GM12878 (cell line): Measurements from ENCODE around the gene LCN12. TPM values are rescaled to one million over a fixed set of nuclear protein-coding genes. Genes with fewer than 3 reads are reported as not detected.

Experiments
- ATAC-seq: fragments of 200-7000 bp; cut with Tn5 transposase; 3 replicates; pipeline ENCODE4 v1.9.1; 2020; ENCODE audit warnings: mild to moderate bottlenecking, moderate library complexity
- BruUV-seq: library from RNA; stranded (reverse); fragments of 400-500 nt; replicated peaks from 2 replicates; lab custom pipeline; 2021; lab: Mats Ljungman, UMichigan
- CTCF ChIA-PET: fragments of 300-600 bp; sonication (Branson Sonifier 250); formaldehyde crosslinking; extraction: SDS; loops from one replicate; lab custom pipeline; 2021; ENCODE audit warnings: inconsistent platforms; lab: Yijun Ruan, JAX
- POLR2A ChIA-PET: fragments of 350-600 bp; formaldehyde crosslinking; extraction: SDS; loops from one replicate; lab custom pipeline; 2021; ENCODE audit warnings: inconsistent platforms; lab: Charles Lee
- RAD21 ChIA-PET: fragments of 300-600 bp; sonication (Branson Sonifier 250); formaldehyde crosslinking; loops from one replicate; lab custom pipeline; 2023; ENCODE audit warnings: antibody characterized with exemption; ENCODE audit not compliant: unreplicated experiment; lab: Charles Lee
- SMC1A ChIA-PET: fragments of 300-600 bp; sonication (Branson Sonifier 250); formaldehyde crosslinking; loops from one replicate; lab custom pipeline; 2023; ENCODE audit not compliant: unreplicated experiment, uncharacterized antibody; lab: Charles Lee
- DNase-seq: peaks from one replicate; pipeline ENCODE4 v3.0.0-alpha.2; 2011; ENCODE audit warnings: low read depth, low spot score
- FAIRE-seq: peaks from 3 replicates; lab custom pipeline; 2011; peaks lifted over from hg19 to GRCh38; lab: Jason Lieb, UNC
- H2AFZ ChIP-seq: 2 replicates; pipeline ENCODE4 v1.6.0; 2011; ENCODE audit warnings: low read depth, low read length, control low read depth; ENCODE audit not compliant: control insufficient read depth
- H3K27ac ChIP-seq: 2 replicates; pipeline ENCODE4 v1.5.1; 2011; ENCODE audit warnings: control low read depth; ENCODE audit not compliant: control insufficient read depth, insufficient read depth
- H3K27me3 ChIP-seq, 2 experiments: replicated peaks in 1 of 2; 2 replicates each; pipeline versions ENCODE4 v1.6.0 to v1.6.1; 2011; ENCODE audit warnings: low read length in 1 of 2; ENCODE audit not compliant: control insufficient read depth in 2 of 2, insufficient read depth in 2 of 2
- H3K36me3 ChIP-seq, 2 experiments: 2 replicates each; pipeline ENCODE4 v1.5.1; 2011; ENCODE audit warnings: low read length in 1 of 2; ENCODE audit not compliant: control insufficient read depth in 2 of 2, insufficient read depth in 2 of 2
- H3K4me1 ChIP-seq: 2 replicates; pipeline ENCODE4 v1.6.1; 2011; ENCODE audit warnings: mild to moderate bottlenecking, low read length, moderate library complexity, mixed read lengths; ENCODE audit not compliant: control insufficient read depth, insufficient read depth
- H3K4me2 ChIP-seq: 2 replicates; pipeline ENCODE4 v1.6.0; 2011; ENCODE audit warnings: control low read depth; ENCODE audit not compliant: control insufficient read depth, insufficient read depth
- H3K4me3 ChIP-seq: fragments of 200-600 bp; sonication (generic); 2 replicates; pipeline ENCODE4 v1.5.1; 2016
- H3K79me2 ChIP-seq: 2 replicates; pipeline ENCODE4 v1.6.0; 2011; ENCODE audit warnings: low read length; ENCODE audit not compliant: control insufficient read depth, insufficient read depth
- H3K9ac ChIP-seq: 2 replicates; pipeline ENCODE4 v1.8.0; 2011; ENCODE audit warnings: low read length, control low read depth, mixed read lengths; ENCODE audit not compliant: control insufficient read depth, insufficient read depth
- H3K9me3 ChIP-seq: replicated peaks from 3 replicates; pipeline ENCODE4 v1.5.1; 2011; ENCODE audit warnings: mild to moderate bottlenecking, low read length; ENCODE audit not compliant: control insufficient read depth, insufficient read depth
- H4K20me1 ChIP-seq: 2 replicates; pipeline ENCODE4 v1.6.0; 2011; ENCODE audit not compliant: control insufficient read depth, insufficient read depth
- ATF2 ChIP-seq: IDR thresholded peaks from 2 replicates; pipeline ENCODE4 v1.6.1; 2012; ENCODE audit warnings: low read length, inconsistent platforms
- ATF3 ChIP-seq: IDR thresholded peaks from 2 replicates; pipeline ENCODE4 v1.6.1; 2011; ENCODE audit warnings: low read depth, mild to moderate bottlenecking, low read length, moderate library complexity, borderline replicate concordance; ENCODE audit errors: extremely low read depth
- CEBPZ ChIP-seq: fragments of 150-350 bp; IDR thresholded peaks from 2 replicates; pipeline ENCODE4 v1.6.1; 2016; ENCODE audit warnings: low read depth, low read length
- CHD4 ChIP-seq: fragments of 200-600 bp; sonication (generic); IDR thresholded peaks from 2 replicates; pipeline ENCODE4 v1.6.1; 2016; ENCODE audit warnings: mild to moderate bottlenecking
- E2F4 ChIP-seq: IDR thresholded peaks from 2 replicates; pipeline ENCODE4 v1.6.1; 2012; ENCODE audit warnings: low read depth, low read length, improper control_type of control experiment
- IKZF1 ChIP-seq: fragments of 450-650 bp; conservative IDR thresholded peaks from 2 replicates; pipeline ENCODE4 v1.6.1; 2017; ENCODE audit warnings: antibody characterized with exemption, mild to moderate bottlenecking
- NFXL1 ChIP-seq: fragments of 450-650 bp; IDR thresholded peaks from 2 replicates; pipeline ENCODE4 v1.6.1; 2017; ENCODE audit warnings: antibody characterized with exemption, mild to moderate bottlenecking, borderline replicate concordance
- POLR2AphosphoS5 ChIP-seq: IDR thresholded peaks from 2 replicates; pipeline ENCODE4 v1.6.1; 2011; ENCODE audit warnings: mild to moderate bottlenecking, low read length, inconsistent platforms
- RUNX3 ChIP-seq: IDR thresholded peaks from 2 replicates; pipeline ENCODE4 v1.6.1; 2012; ENCODE audit warnings: low read length, inconsistent platforms
- SMAD5 ChIP-seq: IDR thresholded peaks from 2 replicates; pipeline ENCODE4 v1.6.1; 2016; ENCODE audit warnings: antibody characterized with exemption, low read depth
- SUPT20H ChIP-seq: IDR thresholded peaks from 2 replicates; pipeline ENCODE4 v1.6.1; 2011; ENCODE audit warnings: low read depth, mild to moderate bottlenecking, low read length, moderate library complexity, borderline replicate concordance; ENCODE audit not compliant: control insufficient read depth
- TCF7 ChIP-seq: IDR thresholded peaks from 2 replicates; pipeline ENCODE4 v1.6.1; 2014; ENCODE audit warnings: antibody characterized with exemption, borderline replicate concordance
- YY1 ChIP-seq: IDR thresholded peaks from 2 replicates; pipeline ENCODE4 v1.6.1; 2011; ENCODE audit warnings: low read depth, mild to moderate bottlenecking, low read length
- ZSCAN29 ChIP-seq: fragments of 450-650 bp; IDR thresholded peaks from 2 replicates; pipeline ENCODE4 v1.6.1; 2017; ENCODE audit warnings: mild to moderate bottlenecking, moderate library complexity
- WGBS: methylation state at CpG from one replicate; pipeline ENCODE4 v1.1.6; 2016; ENCODE audit warnings: low lambda C conversion rate; ENCODE audit not compliant: insufficient replicate concordance, insufficient coverage; ENCODE audit errors: missing lambda C conversion rate; 5-methylcytosine and 5-hydroxymethylcytosine counted together
- in situ Hi-C: fragments of 300-500 bp; cut with MboI; formaldehyde crosslinking; loops from 9 replicates; pipeline ENCODE4 v1.14.3; 2018; ENCODE audit warnings: mixed read lengths
- intact Hi-C: fragments of 100-400 bp; cut with micrococcal nuclease; formaldehyde crosslinking; loops from one replicate; pipeline ENCODE4 v1.14.2; 2022; ENCODE audit not compliant: unreplicated experiment
- polyA plus RNA-seq, 11 experiments: library from polyadenylated mRNA; depleted of rRNA in 4 of 11; unstranded in 6 of 11; stranded (reverse) in 5 of 11; fragments of >200 nt; fragmentation: Nextera tagmentation in 4 of 11; fragmentation: Illumina TruSeq in 1 of 11; extraction: Ambion mirVana in 4 of 11; extraction: Trizol in 1 of 11; gene quantifications; 1 replicate in 1 of 11; 2 replicates in 10 of 11; pipeline versions ENCODE4 v1.2.1 to v1.2.3, GENCODE V29; 2011 to 2016; ENCODE audit warnings: inconsistent platforms in 2 of 11, missing spikeins in 2 of 11, low read depth in 1 of 11
- total RNA-seq, 4 experiments: library from RNA; depleted of rRNA in 3 of 4; stranded (reverse); fragments of >200 nt in 3 of 4; fragmentation: Illumina TruSeq in 1 of 4; extraction: Trizol in 1 of 4; gene quantifications; 2 replicates each; pipeline versions ENCODE4 v1.2.1 to v1.2.3, GENCODE V29; 2013 to 2021

The LCN12 gene
- total and polyA plus RNA-seq, 10 of the 15 experiments (the other 5 are each of a cell fraction or from before 2014, with no cell fraction given): 0.06 to 0.64 (median 0.40) TPM; not detected in 3

DNA sequence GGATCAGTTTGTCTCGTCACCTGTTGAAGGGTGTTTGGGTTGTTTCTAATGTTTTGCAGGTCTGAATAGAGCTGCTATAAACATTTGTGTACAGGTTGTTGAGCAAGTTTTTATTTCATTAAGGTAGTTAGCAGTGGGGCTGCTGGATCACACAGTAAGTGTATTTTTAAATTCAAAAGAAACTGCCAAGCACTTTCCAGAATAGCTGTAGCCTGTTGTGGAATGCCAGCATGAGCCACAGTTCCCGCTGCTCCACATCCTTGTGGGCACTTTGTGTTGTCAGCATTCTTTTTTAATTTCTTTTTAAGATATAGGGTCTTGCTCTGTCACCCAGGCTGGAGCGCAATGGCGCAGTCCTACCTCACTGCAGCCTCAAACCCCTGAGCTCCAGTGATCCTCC, 22.1 kb upstream of the LCN12 start:
- BruUV-seq: no TSS peak
- no peak for DNase-seq
- ChIA-PET CTCF (interaction anchor here (1.0 kb wide), 1 partner anchor 88 kb away, joined by 3 read pairs; the partner anchor contains the start of gene AJM1), POLR2A (interaction anchor here (0.5 to 0.7 kb wide), 3 partner anchors 11 to 50 kb away, joined by 4 to 8 read pairs (median 6); no protein-coding TSS in a partner anchor), SMC1A (no interaction called here)
- intact Hi-C loops: no loop called here
- no peak for ATAC-seq
- 100% methylated on average over 4 of the region's 4 CpGs for WGBS
- H3K79me2 ChIP-seq: no peaks in the 10 kb centered on the region
- H4K20me1 ChIP-seq: no peaks in the 10 kb centered on the region
- H3K27me3 ChIP-seq: no peaks in the 10 kb centered on the region
- no peaks in the 10 kb centered on the region for H3K4me1 ChIP-seq
- H3K27ac ChIP-seq: no peak overlapping the region
- H3K9ac ChIP-seq: no peak overlapping the region
- peaks cover 11 to 16% of the 10 kb centered on the region in 2 experiments for H3K36me3 ChIP-seq
- no peak for TF ChIP-seq ATF2
- TF ChIP-seq POLR2AphosphoS5: no peak
- no peak for TF ChIP-seq ZSCAN29
- TF ChIP-seq YY1: no peak
- no peak for TF ChIP-seq E2F4
- TF ChIP-seq CHD4: no peak
- TF ChIP-seq SUPT20H: no peak
- no peak for TF ChIP-seq TCF7
- TF ChIP-seq ATF3: no peak
- no peak for TF ChIP-seq SMAD5
- TF ChIP-seq CEBPZ: no peak
- TF ChIP-seq RUNX3: no peak
- no peak for TF ChIP-seq NFXL1
- no peak for TF ChIP-seq IKZF1
- TF ChIP-seq, all 136 proteins: peak for 0
- H3K9me3 ChIP-seq: no peaks in the 10 kb centered on the region; the same call in 2 of the 3 replicates
- H3K4me3 ChIP-seq: no peak overlapping the region
- in situ Hi-C loops: no loop called here
- H2AFZ ChIP-seq: no peak overlapping the region
- no peak for FAIRE-seq
- no peak overlapping the region for H3K4me2 ChIP-seq
- RAD21 ChIA-PET: no interaction called here
